Skeletal muscle satellite cell (primary cell): Measurements from ENCODE around the gene NR1H3.

Source experiments
- H3K27me3 ChIP-seq: 2 replicates; pipeline ENCODE4 v1.7.0; 2013; ENCODE audit warnings: low read length; ENCODE audit not compliant: control insufficient read depth, insufficient read depth
- H3K36me3 ChIP-seq: 2 replicates; pipeline ENCODE4 v1.7.0; 2013; ENCODE audit warnings: mild to moderate bottlenecking, control low read depth, low read length; ENCODE audit not compliant: insufficient read depth
- H3K4me1 ChIP-seq: 2 replicates; pipeline ENCODE4 v1.7.0; 2013; ENCODE audit warnings: low read length; ENCODE audit not compliant: control insufficient read depth, insufficient read depth
- H3K4me2 ChIP-seq: 2 replicates; pipeline ENCODE4 v1.7.0; 2013; ENCODE audit warnings: mild to moderate bottlenecking, low read length
- H3K4me3 ChIP-seq: 2 replicates; pipeline ENCODE4 v1.7.0; 2013; ENCODE audit warnings: low read length
- H3K9ac ChIP-seq: 2 replicates; pipeline ENCODE4 v1.7.0; 2013; ENCODE audit warnings: mild to moderate bottlenecking, low read depth, low read length, moderate library complexity
- H3K9me3 ChIP-seq: replicated peaks from 2 replicates; pipeline ENCODE4 v1.7.0; 2013; ENCODE audit warnings: mild to moderate bottlenecking, control low read depth, low read length

NR1H3 gene

GRCh38 chr11:47229161-47229560, 28.6 kb upstream of the NR1H3 start:
- peaks cover 39% of the 10 kb centered on the region for H3K36me3 ChIP-seq
- no peaks in the 10 kb centered on the region for H3K9me3 ChIP-seq

GRCh38 chr11:47233051-47233450, 24.7 kb upstream of the NR1H3 start:
- H3K36me3 ChIP-seq: peaks cover 30% of the 10 kb centered on the region
- H3K4me3 ChIP-seq: no peak overlapping the region
- H3K27me3 ChIP-seq: no peaks in the 10 kb centered on the region
- no peak overlapping the region for H3K4me2 ChIP-seq
- H3K9ac ChIP-seq: no peak overlapping the region
- H3K4me1 ChIP-seq: peaks cover 21% of the 10 kb centered on the region
- H3K9me3 ChIP-seq: no peaks in the 10 kb centered on the region

More at GRCh38 chr11:47229161-47229560, 28.6 kb upstream of the NR1H3 start:
- H3K4me1 ChIP-seq: peaks cover 7% of the 10 kb centered on the region
- no peak overlapping the region for H3K9ac ChIP-seq
- H3K4me2 ChIP-seq: no peak overlapping the region
- H3K4me3 ChIP-seq: no peak overlapping the region
- no peaks in the 10 kb centered on the region for H3K27me3 ChIP-seq

GRCh38 chr11:47233989-47234668, 23.7 kb upstream of the NR1H3 start:
- peaks cover 21% of the 10 kb centered on the region for H3K4me1 ChIP-seq
- no peaks in the 10 kb centered on the region for H3K27me3 ChIP-seq
- peak overlapping the region; percentile 66 for H3K4me2 ChIP-seq
- H3K4me3 ChIP-seq: no peak overlapping the region
- H3K9me3 ChIP-seq: no peaks in the 10 kb centered on the region
- peaks cover 36% of the 10 kb centered on the region for H3K36me3 ChIP-seq
- H3K9ac ChIP-seq: peak overlapping the region; percentile 67

GRCh38 chr11:47234669-47235100, 23.1 kb upstream of the NR1H3 start:
- Histone ChIP-seq H3K9ac (no peak overlapping the region), H3K36me3 (peaks cover 37% of the 10 kb centered on the region), H3K9me3 (no peaks in the 10 kb centered on the region), H3K4me2 (peak overlapping the region; percentile 66), H3K4me1 (peaks cover 21% of the 10 kb centered on the region), H3K27me3 (no peaks in the 10 kb centered on the region), H3K4me3 (no peak overlapping the region)

- Histone ChIP-seq H3K27me3 (no peaks in the 10 kb centered on the region), H3K36me3 (peaks cover 42% of the 10 kb centered on the region), H3K4me1 (peaks cover 21% of the 10 kb centered on the region), H3K4me3 (no peak overlapping the region), H3K9ac (no peak overlapping the region), H3K4me2 (no peak overlapping the region), H3K9me3 (no peaks in the 10 kb centered on the region)
These were observed 22.6 kb upstream of the NR1H3 start for GRCh38 chr11:47235163-47235562.

GRCh38 chr11:47236482-47236881, 21.3 kb upstream of the NR1H3 start:
- H3K36me3 ChIP-seq: peaks cover 46% of the 10 kb centered on the region
- peaks cover 22% of the 10 kb centered on the region for H3K4me1 ChIP-seq
- H3K9me3 ChIP-seq: no peaks in the 10 kb centered on the region
- no peak overlapping the region for H3K4me2 ChIP-seq
- H3K9ac ChIP-seq: no peak overlapping the region
- H3K27me3 ChIP-seq: no peaks in the 10 kb centered on the region
- no peak overlapping the region for H3K4me3 ChIP-seq

GRCh38 chr11:47239852-47240251, 17.9 kb upstream of the NR1H3 start:
- H3K9ac ChIP-seq: no peak overlapping the region
- no peak overlapping the region for H3K4me2 ChIP-seq
- H3K9me3 ChIP-seq: no peaks in the 10 kb centered on the region
- H3K36me3 ChIP-seq: peaks cover 52% of the 10 kb centered on the region
- no peak overlapping the region for H3K4me3 ChIP-seq
- peaks cover 16% of the 10 kb centered on the region for H3K4me1 ChIP-seq
- H3K27me3 ChIP-seq: no peaks in the 10 kb centered on the region

- no peaks in the 10 kb centered on the region for H3K27me3 ChIP-seq
- no peaks in the 10 kb centered on the region for H3K9me3 ChIP-seq
- H3K9ac ChIP-seq: no peak overlapping the region
- no peak overlapping the region for H3K4me2 ChIP-seq
- no peak overlapping the region for H3K4me3 ChIP-seq
- peaks cover 9% of the 10 kb centered on the region for H3K4me1 ChIP-seq
- H3K36me3 ChIP-seq: peaks cover 64% of the 10 kb centered on the region
These were observed 15.9 kb upstream of the NR1H3 start for GRCh38 chr11:47241841-47242301.

- Histone ChIP-seq H3K9me3 (no peaks in the 10 kb centered on the region), H3K4me1 (peaks cover 13% of the 10 kb centered on the region), H3K9ac (no peak overlapping the region), H3K27me3 (no peaks in the 10 kb centered on the region), H3K36me3 (peaks cover 67% of the 10 kb centered on the region), H3K4me3 (no peak overlapping the region), H3K4me2 (no peak overlapping the region)
These were observed 15.1 kb upstream of the NR1H3 start for GRCh38 chr11:47242596-47243192.

- no peak overlapping the region for H3K4me2 ChIP-seq
These were observed 14.3 kb upstream of the NR1H3 start for GRCh38 chr11:47243454-47243853.

GRCh38 chr11:47244448-47245350, 13.1 kb upstream of the NR1H3 start:
- Histone ChIP-seq H3K36me3 (peaks cover 52% of the 10 kb centered on the region), H3K27me3 (no peaks in the 10 kb centered on the region), H3K4me1 (peaks cover 22% of the 10 kb centered on the region), H3K9ac (no peak overlapping the region), H3K4me3 (no peak overlapping the region), H3K9me3 (no peaks in the 10 kb centered on the region), H3K4me2 (no peak overlapping the region)

More at GRCh38 chr11:47243454-47243853, 14.3 kb upstream of the NR1H3 start:
- no peak overlapping the region for H3K9ac ChIP-seq
- no peaks in the 10 kb centered on the region for H3K27me3 ChIP-seq
- H3K9me3 ChIP-seq: no peaks in the 10 kb centered on the region
- peaks cover 64% of the 10 kb centered on the region for H3K36me3 ChIP-seq
- H3K4me1 ChIP-seq: peaks cover 17% of the 10 kb centered on the region
- no peak overlapping the region for H3K4me3 ChIP-seq
